IMR-90 (cell line): Measurements from ENCODE around the gene PRODH2.

Experiments used
- CTCF ChIP-seq: conservative IDR thresholded peaks from 2 replicates; pipeline ENCODE4 v1.5.1; 2012; ENCODE audit warnings: mild to moderate bottlenecking, low read depth, low read length, improper control_type of control experiment
- NFE2L2 ChIP-seq: fragments of 150-350 bp; IDR thresholded peaks from 2 replicates; pipeline ENCODE4 v1.6.1; 2016; ENCODE audit warnings: low read depth, mild to moderate bottlenecking, low read length
- POLR2A ChIP-seq: IDR thresholded peaks from 2 replicates; pipeline ENCODE4 v1.6.1; 2012; ENCODE audit warnings: mild to moderate bottlenecking, low read depth, low read length
- RCOR1 ChIP-seq: IDR thresholded peaks from 2 replicates; pipeline ENCODE4 v1.6.1; 2012; ENCODE audit warnings: mild to moderate bottlenecking, low read length, improper control_type of control experiment; ENCODE audit not compliant: insufficient replicate concordance
- SMC3 ChIP-seq: fragments of 150-350 bp; IDR thresholded peaks from 2 replicates; pipeline ENCODE4 v1.6.1; 2016; ENCODE audit warnings: low read depth, mild to moderate bottlenecking, antibody characterized with exemption, low read length, moderate library complexity
- USF2 ChIP-seq: fragments of 150-350 bp; IDR thresholded peaks from 2 replicates; pipeline ENCODE4 v1.6.1; 2017; ENCODE audit warnings: mild to moderate bottlenecking, antibody characterized with exemption, low read length, low read depth

DNA sequence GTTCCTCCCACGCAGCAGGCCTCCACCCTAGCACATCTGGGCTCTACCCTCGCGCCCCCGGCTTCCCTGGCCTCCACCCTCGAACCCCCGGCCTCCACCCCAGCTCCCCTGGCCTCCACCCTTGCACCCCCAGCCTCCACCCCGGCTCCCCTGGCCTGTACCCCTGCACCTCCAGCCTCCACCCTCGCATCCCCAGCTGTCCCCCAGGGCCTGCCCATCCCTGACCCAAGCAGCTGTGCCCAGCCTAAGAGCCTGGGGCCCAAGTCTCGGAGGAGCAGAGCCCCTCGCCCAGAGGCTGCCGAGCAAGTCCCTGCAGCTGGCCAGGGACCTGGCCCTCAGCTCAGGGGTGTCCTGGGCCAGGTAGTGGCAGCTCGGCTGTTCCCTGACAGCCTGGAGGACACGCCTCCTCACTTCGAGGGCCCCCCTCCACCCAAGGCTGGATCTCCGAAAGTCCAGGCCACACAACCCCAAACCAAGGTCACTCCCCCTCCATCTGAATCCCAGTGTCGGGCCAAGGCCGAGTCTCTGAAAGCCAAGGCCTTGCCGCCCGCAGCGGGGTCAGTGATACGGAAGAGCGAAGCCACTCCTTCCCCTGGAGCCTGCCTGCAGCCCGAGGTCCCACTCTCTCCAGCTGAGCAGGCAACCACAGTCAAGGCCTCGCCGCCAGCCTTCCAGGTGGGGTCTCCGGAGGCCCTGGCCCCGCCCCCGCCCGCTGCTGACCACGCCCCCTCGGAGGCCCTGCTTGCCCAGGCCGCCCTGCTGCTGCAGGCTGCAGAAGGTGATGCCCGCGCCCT, 45.2 kb downstream of the PRODH2 start:
- TF ChIP-seq CTCF (no peak), NFE2L2 (no peak), RCOR1 (no peak), POLR2A (no peak), USF2 (no peak), SMC3 (no peak)
